Measurements from ENCODE around the gene PRPSAP1.

The PRPSAP1 gene

DNA sequence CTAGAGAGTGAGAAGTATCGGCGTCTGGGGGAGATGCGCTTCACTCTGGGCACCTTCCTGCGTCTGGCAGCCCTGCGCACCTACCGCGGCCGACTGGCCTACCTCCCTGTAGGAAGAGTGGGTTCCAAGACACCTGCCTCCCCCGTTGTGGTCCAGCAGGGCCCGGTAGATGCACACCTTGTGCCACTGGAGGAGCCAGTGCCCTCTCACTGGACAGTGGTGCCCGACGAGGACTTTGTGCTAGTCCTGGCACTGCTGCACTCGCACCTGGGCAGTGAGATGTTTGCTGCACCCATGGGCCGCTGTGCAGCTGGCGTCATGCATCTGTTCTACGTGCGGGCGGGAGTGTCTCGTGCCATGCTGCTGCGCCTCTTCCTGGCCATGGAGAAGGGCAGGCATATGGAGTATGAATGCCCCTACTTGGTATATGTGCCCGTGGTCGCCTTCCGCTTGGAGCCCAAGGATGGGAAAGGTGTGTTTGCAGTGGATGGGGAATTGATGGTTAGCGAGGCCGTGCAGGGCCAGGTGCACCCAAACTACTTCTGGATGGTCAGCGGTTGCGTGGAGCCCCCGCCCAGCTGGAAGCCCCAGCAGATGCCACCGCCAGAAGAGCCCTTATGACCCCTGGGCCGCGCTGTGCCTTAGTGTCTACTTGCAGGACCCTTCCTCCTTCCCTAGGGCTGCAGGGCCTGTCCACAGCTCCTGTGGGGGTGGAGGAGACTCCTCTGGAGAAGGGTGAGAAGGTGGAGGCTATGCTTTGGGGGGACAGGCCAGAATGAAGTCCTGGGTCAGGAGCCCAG is 33.5 kb upstream of the PRPSAP1 start:
- H3K4me3 ChIP-seq (ENCODE audit: low read depth, low read length), result no peak overlapping the region
- peaks cover 16% of the 10 kb centered on the region for H3K4me1 ChIP-seq
- DNase-seq, result no peak
- H3K36me3 ChIP-seq, result peaks cover 13% of the 10 kb centered on the region
- TF ChIP-seq, protein P1, sequence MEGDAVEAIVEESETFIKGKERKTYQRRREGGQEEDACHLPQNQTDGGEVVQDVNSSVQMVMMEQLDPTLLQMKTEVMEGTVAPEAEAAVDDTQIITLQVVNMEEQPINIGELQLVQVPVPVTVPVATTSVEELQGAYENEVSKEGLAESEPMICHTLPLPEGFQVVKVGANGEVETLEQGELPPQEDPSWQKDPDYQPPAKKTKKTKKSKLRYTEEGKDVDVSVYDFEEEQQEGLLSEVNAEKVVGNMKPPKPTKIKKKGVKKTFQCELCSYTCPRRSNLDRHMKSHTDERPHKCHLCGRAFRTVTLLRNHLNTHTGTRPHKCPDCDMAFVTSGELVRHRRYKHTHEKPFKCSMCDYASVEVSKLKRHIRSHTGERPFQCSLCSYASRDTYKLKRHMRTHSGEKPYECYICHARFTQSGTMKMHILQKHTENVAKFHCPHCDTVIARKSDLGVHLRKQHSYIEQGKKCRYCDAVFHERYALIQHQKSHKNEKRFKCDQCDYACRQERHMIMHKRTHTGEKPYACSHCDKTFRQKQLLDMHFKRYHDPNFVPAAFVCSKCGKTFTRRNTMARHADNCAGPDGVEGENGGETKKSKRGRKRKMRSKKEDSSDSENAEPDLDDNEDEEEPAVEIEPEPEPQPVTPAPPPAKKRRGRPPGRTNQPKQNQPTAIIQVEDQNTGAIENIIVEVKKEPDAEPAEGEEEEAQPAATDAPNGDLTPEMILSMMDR (IDR thresholded peaks at IDR 0.05; ENCODE audit: low read depth, low read length), result no peak
- H3K9me3 ChIP-seq, result no peaks in the 10 kb centered on the region; the same call in 1 of the 2 replicates
- peaks cover 38% of the 10 kb centered on the region for H3K27me3 ChIP-seq

- Histone ChIP-seq H3K9me3 (no peaks in the 10 kb centered on the region; the same call in 1 of the 2 replicates), H3K4me1 (peaks cover 16% of the 10 kb centered on the region), H3K27me3 (peaks cover 38% of the 10 kb centered on the region), H3K4me3 (ENCODE audit: low read depth, low read length) (peak overlapping the region; percentile 35), H3K36me3 (peaks cover 6% of the 10 kb centered on the region)
- TF ChIP-seq, protein P1 (IDR thresholded peaks at IDR 0.05; ENCODE audit: low read depth, low read length), result peak; percentile 63
- peak; percentile 83 for DNase-seq
Measured at GRCh38 chr17:76385892-76386786, 32.4 kb upstream of the PRPSAP1 start.

DNA sequence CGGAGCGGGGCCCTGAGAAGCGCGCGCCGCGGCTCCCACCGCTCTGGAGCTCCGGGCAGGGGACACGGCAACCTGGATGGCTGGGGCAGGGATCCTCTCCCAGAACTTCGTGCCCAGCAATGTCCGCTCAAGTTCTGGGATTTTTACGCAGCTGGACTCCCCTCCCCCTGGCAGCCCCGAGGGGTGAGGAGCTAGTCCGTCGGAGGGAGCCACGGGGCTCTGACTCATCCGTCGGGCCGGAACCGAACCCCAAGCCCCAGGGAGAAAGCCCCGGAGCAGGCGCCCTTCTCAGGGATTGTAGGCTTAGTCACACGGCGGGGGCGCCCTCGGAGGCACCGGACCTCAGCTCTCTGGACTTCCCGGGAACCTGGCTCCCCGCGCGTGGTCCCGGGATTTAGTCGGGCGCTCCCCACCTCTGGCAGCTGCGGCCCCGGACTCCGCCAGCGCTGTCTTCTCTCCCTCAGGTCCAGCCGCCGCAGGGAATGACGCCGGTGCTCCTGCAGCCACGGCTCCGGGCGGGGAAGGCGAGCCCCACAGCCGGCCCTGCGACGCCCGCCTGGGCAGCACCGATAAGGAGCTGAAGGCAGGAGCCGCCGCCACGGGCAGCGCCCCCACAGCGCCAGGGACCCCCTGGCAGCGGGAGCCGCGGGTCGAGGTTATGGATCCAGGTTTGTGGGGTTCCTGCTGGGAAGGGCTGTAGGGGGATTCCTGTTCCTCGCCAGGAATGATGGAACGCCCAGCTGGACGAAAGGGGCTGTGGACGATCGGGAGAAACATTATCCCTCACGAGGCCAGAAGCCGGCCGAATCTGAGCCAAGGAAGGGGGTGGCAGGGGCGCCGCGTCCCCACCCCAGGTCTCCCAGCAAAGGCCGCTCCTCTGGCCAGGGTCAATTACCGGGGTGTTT is 31.5 kb upstream of the PRPSAP1 start:
- DNase-seq, result no peak
- H3K36me3 ChIP-seq, result no peaks in the 10 kb centered on the region; the same call in 1 of the 2 replicates
- peaks cover 16% of the 10 kb centered on the region for H3K4me1 ChIP-seq
- H3K9me3 ChIP-seq, result no peaks in the 10 kb centered on the region; the same call in 1 of the 2 replicates
- peaks cover 38% of the 10 kb centered on the region for H3K27me3 ChIP-seq
- H3K4me3 ChIP-seq (ENCODE audit: low read depth, low read length), result peak overlapping the region; percentile 48
- TF ChIP-seq, protein P1 (IDR thresholded peaks at IDR 0.05; ENCODE audit: low read depth, low read length), result no peak

DNA sequence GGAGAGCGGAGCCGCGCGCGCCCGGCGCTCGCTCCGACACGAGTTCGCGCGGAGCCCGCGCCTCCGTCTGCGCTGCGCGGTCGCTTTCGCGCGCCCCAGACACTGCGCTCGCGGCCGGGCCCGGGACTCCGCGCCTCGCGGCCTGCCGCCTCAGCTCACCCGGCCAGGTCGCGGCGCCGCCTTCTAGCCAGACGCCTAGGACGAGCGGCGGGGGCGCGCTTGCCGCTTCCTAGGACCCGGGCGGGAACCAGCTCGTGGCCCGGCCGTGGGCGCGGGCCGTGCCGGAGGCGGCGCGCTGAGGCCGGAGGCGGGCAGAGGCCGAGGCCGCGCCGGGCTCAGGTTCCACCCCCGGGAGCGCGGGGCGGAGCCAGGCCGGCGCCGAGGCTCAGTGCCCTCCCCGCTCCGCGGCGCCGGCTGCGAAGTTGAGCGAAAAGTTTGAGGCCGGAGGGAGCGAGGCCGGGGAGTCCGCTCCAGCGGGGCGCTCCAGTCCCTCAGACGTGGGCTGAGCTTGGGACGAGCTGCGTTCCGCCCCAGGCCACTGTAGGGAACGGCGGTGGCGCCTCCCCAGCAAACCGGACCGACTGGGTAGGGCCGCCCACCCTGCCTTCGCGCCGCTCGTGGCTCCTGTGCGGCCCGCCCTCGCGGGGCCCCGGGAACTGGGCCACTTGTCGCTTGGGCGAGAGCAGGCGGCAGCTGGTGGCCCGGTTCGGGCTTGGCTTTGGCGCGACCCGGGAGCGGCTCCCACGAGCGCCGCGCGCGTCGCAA is 30.7 kb upstream of the PRPSAP1 start, which contains the start of gene SPHK1:
TSS of gene SPHK1 (plus strand) at position 388 of the 765 bp plus-strand sequence. CDS start 1,036 bp downstream, outside the sequence.
- Histone ChIP-seq H3K4me1 (peaks cover 10% of the 10 kb centered on the region), H3K4me3 (ENCODE audit: low read depth, low read length) (peak within 1 kb of the TSS; percentile 48), H3K36me3 (no peaks in the 10 kb centered on the region), H3K27me3 (peaks cover 38% of the 10 kb centered on the region), H3K9me3 (no peaks in the 10 kb centered on the region; the same call in 1 of the 2 replicates)
- TF ChIP-seq, protein P1 (IDR thresholded peaks at IDR 0.05; ENCODE audit: low read depth, low read length), result no peak
- DNase-seq, result peak; percentile 71

All from BE2C (cell line).